ENCODE measurements around the gene EHMT1. TPM values are rescaled to one million over a fixed set of nuclear protein-coding genes. Genes with fewer than 3 reads are reported as not detected.

EHMT1 gene
- total and polyA plus RNA-seq, 2 of the 13 experiments (the other 11 are each of a cell fraction or from before 2014, with no cell fraction given): 23.0 to 27.1 TPM

GRCh38 chr9:137798901-137799629 is 180.3 kb downstream of the EHMT1 start:
- no peaks in the 10 kb centered on the region for H4K20me1 ChIP-seq (ENCODE audit: insufficient read depth, low read length)
- H3K79me2 ChIP-seq (ENCODE audit: insufficient read depth, low read length): no peaks in the 10 kb centered on the region
- no peak for FAIRE-seq
- no peaks in the 10 kb centered on the region for H3K9me3 ChIP-seq (ENCODE audit: low read length)
- H3K36me3 ChIP-seq (replicated peaks in 1 of 2; ENCODE audit: control insufficient read depth in 1 of 2, insufficient read depth in 2 of 2, low read length in 2 of 2): peaks cover 25 to 63% of the 10 kb centered on the region in 2 experiments; a peak in 4 of 5 replicates
- no peak overlapping the region for H3K4me2 ChIP-seq (ENCODE audit: low read depth, low read length)
- in situ Hi-C loops (cut with HindIII; ENCODE audit: extremely low pct_ligation_motif_present, low pct_unique_long_range_greater_than_20kb) (no loop called here), intact Hi-C loops (cut with micrococcal nuclease; ENCODE audit: unreplicated experiment) (no loop called here)
- ChIA-PET CTCF (ENCODE audit: low intra/inter-chr PET ratio, low total read pairs) (no interaction called here), POLR2A (no interaction called here)
- no TSS peak for BruUV-seq (replicated peaks)
- no peak overlapping the region for H3K9ac ChIP-seq (ENCODE audit: insufficient read depth, low read depth, low read length)
- ATAC-seq: no peak; the same call in 2 of the 3 replicates
- WGBS (ENCODE audit: low lambda C conversion rate): 98% methylated on average over 15 of the region's 21 CpGs
- H3K4me1 ChIP-seq (ENCODE audit: insufficient read depth, low read length): no peaks in the 10 kb centered on the region
- H3K27ac ChIP-seq (ENCODE audit: extremely low read length, insufficient read depth, low read length): no peak overlapping the region
- no peak overlapping the region for H2AFZ ChIP-seq (ENCODE audit: low read length)
- H3K4me3 ChIP-seq (replicated peaks in 1 of 3; ENCODE audit: insufficient read depth in 1 of 3, low read depth in 2 of 3, low read length in 3 of 3): no peak overlapping the region
- no peaks in the 10 kb centered on the region for H3K27me3 ChIP-seq (ENCODE audit: control insufficient read depth in 1 of 2, insufficient read depth in 2 of 2, low read length in 2 of 2)
- DNase-seq (ENCODE audit: low spot score): no peak
- TF ChIP-seq REL (CRISPR knock-in tag; conservative IDR thresholded peaks at IDR 0.05): no peak
- no peak for TF ChIP-seq PCBP1 (IDR thresholded peaks at IDR 0.05; ENCODE audit: borderline replicate concordance, low read depth, low read length)
- no peak for TF ChIP-seq ZNF383 (CRISPR knock-in tag; IDR thresholded peaks at IDR 0.05; ENCODE audit: borderline replicate concordance)
- no peak for TF ChIP-seq ZNF816 (CRISPR knock-in tag; IDR thresholded peaks at IDR 0.05; ENCODE audit: borderline replicate concordance)
- TF ChIP-seq CTCF (CRISPR knock-in tag; IDR thresholded peaks at IDR 0.05): no peak
- TF ChIP-seq ZNF260 (CRISPR knock-in tag; IDR thresholded peaks at IDR 0.05; ENCODE audit: borderline replicate concordance, low read depth): no peak
- TF ChIP-seq FOXP1 (IDR thresholded peaks at IDR 0.05): no peak
- TF ChIP-seq FOXP1 (CRISPR knock-in tag; IDR thresholded peaks at IDR 0.05): no peak
- no peak for TF ChIP-seq KLF6 (CRISPR knock-in tag; IDR thresholded peaks at IDR 0.05)
- no peak for TF ChIP-seq ZNF776 (CRISPR knock-in tag; IDR thresholded peaks at IDR 0.05)
- TF ChIP-seq, protein P1, sequence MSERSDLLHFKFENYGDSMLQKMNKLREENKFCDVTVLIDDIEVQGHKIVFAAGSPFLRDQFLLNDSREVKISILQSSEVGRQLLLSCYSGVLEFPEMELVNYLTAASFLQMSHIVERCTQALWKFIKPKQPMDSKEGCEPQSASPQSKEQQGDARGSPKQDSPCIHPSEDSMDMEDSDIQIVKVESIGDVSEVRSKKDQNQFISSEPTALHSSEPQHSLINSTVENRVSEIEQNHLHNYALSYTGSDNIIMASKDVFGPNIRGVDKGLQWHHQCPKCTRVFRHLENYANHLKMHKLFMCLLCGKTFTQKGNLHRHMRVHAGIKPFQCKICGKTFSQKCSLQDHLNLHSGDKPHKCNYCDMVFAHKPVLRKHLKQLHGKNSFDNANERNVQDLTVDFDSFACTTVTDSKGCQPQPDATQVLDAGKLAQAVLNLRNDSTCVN (CRISPR knock-in tag; IDR thresholded peaks at IDR 0.05; ENCODE audit: borderline replicate concordance): no peak
- TF ChIP-seq MNT (IDR thresholded peaks at IDR 0.05): no peak
- no peak for TF ChIP-seq BRD4 (CRISPR knock-in tag; IDR thresholded peaks at IDR 0.05)
- no peak for TF ChIP-seq POLR2AphosphoS2 (IDR thresholded peaks at IDR 0.05; ENCODE audit: low read depth, low read length)
- TF ChIP-seq, protein P2, sequence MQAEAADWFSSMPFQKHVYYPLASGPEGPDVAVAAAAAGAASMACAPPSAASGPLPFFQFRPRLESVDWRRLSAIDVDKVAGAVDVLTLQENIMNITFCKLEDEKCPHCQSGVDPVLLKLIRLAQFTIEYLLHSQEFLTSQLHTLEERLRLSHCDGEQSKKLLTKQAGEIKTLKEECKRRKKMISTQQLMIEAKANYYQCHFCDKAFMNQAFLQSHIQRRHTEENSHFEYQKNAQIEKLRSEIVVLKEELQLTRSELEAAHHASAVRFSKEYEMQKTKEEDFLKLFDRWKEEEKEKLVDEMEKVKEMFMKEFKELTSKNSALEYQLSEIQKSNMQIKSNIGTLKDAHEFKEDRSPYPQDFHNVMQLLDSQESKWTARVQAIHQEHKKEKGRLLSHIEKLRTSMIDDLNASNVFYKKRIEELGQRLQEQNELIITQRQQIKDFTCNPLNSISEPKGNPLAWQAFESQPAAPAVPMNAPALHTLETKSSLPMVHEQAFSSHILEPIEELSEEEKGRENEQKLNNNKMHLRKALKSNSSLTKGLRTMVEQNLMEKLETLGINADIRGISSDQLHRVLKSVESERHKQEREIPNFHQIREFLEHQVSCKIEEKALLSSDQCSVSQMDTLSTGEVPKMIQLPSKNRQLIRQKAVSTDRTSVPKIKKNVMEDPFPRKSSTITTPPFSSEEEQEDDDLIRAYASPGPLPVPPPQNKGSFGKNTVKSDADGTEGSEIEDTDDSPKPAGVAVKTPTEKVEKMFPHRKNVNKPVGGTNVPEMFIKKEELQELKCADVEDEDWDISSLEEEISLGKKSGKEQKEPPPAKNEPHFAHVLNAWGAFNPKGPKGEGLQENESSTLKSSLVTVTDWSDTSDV (CRISPR knock-in tag; IDR thresholded peaks at IDR 0.05): no peak
- no peak for TF ChIP-seq RAD21 (CRISPR knock-in tag; IDR thresholded peaks at IDR 0.05)
- TF ChIP-seq ZNF225 (CRISPR knock-in tag; IDR thresholded peaks at IDR 0.05): no peak
- no peak for TF ChIP-seq ZNF160 (CRISPR knock-in tag; IDR thresholded peaks at IDR 0.05)
- no peak for TF ChIP-seq NFE2L1 (CRISPR knock-in tag; IDR thresholded peaks at IDR 0.05; ENCODE audit: borderline replicate concordance)

Measured in HepG2 (cell line).